ENCODE measurements around the gene KIRREL3.

The KIRREL3 gene

DNA sequence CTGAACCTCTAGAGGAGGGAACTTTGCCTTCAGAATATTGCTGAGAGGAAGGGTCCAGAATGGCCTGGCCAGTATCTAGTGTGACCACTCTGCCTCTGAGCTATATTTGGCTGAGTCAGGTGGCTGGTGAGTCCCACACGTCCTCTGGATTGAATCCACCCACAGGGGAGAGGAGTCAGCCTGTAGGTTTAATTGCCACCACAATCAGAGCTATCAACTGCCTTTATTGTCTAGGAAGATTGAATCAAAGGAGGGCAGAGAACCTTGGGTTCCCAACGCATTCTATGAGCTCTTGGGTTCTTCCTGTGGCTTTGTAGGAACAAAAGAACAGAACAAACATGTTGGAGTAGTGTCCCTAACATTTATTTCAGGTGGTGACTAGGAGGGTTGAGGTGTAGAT, 577.4 kb downstream of the KIRREL3 start:
- TF ChIP-seq, protein P1, sequence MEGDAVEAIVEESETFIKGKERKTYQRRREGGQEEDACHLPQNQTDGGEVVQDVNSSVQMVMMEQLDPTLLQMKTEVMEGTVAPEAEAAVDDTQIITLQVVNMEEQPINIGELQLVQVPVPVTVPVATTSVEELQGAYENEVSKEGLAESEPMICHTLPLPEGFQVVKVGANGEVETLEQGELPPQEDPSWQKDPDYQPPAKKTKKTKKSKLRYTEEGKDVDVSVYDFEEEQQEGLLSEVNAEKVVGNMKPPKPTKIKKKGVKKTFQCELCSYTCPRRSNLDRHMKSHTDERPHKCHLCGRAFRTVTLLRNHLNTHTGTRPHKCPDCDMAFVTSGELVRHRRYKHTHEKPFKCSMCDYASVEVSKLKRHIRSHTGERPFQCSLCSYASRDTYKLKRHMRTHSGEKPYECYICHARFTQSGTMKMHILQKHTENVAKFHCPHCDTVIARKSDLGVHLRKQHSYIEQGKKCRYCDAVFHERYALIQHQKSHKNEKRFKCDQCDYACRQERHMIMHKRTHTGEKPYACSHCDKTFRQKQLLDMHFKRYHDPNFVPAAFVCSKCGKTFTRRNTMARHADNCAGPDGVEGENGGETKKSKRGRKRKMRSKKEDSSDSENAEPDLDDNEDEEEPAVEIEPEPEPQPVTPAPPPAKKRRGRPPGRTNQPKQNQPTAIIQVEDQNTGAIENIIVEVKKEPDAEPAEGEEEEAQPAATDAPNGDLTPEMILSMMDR (conservative IDR thresholded peaks at IDR 0.05) = no peak
- no peak for TF ChIP-seq ZFX (IDR thresholded peaks at IDR 0.05)
- no peak overlapping the region for H3K27ac ChIP-seq

DNA sequence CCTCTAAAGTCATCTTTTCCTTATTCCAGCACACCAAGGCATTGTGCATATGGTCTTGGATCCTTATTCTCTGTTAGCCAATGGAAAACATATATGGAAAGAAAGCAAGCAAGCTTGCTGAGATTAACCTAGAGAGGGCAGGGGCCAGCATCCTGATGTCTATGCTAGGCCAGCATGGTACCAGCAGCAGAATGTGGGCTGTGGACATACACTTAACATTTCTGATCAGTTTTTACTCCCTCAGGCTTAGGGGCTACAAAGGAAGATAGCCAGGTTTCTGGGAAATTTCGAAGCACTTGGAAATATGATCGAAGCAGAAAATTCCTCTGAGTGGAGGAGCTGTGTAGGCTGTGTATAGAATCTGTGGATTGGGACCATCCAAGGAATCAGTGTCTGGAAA, 578.1 kb downstream of the KIRREL3 start:
- no peak overlapping the region for H3K27ac ChIP-seq

DNA sequence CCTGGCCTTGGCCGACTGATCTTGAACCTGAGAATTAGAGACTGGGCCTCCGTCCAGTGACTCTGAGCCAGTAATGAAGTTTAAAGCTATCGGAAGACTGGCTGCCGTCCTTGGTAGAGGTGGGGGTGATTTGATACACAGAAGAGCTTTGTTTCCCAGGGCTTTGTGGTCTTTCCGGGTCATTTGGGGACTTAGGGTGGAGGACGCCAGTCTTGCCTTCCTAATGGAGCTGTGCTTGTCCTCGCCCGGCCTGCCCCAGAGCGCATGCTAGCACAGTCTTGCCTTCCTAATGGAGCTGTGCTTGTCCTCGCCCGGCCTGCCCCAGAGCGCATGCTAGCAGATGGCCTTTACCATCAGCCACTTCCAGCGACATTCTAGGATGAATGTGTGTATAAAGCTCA, 579.3 kb downstream of the KIRREL3 start:
- TF ChIP-seq, protein P1 (conservative IDR thresholded peaks at IDR 0.05) = no peak
- TF ChIP-seq ZFX (IDR thresholded peaks at IDR 0.05) = no peak
- H3K27ac ChIP-seq = no peak overlapping the region

More for the DNA sequence above, 578.1 kb downstream of the KIRREL3 start:
- no peak for TF ChIP-seq ZFX (IDR thresholded peaks at IDR 0.05)
- TF ChIP-seq, protein P1 (conservative IDR thresholded peaks at IDR 0.05) = no peak

DNA sequence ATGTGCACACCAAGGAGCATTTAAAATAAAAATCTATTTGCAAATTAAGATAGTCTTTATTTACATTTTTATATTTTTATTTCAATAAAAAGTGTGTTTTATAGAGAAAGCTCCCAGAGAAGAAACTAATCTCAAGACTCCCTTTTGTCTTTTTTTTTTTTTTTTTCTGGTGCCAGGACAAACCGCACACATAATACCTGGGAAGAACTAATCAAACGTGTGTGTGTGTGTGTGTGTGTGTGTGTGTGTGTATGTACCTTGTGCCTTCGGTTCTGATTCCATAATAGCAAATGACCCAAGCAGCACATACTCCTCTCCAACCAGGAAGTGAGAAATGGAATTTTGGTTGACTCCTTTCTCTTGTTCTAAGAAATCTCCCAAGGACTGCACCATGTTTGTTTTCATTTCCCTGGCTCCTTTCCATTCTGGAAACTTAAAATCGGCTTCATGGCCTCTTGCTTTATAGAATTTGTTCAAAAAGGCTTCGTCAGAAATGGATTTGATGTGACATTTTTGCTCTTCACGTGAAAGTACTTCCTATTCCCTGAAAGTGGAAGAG, 579.8 kb downstream of the KIRREL3 start:
- H3K27ac ChIP-seq = no peak overlapping the region
- TF ChIP-seq, protein P1 (conservative IDR thresholded peaks at IDR 0.05) = no peak
- no peak for TF ChIP-seq ZFX (IDR thresholded peaks at IDR 0.05)

DNA sequence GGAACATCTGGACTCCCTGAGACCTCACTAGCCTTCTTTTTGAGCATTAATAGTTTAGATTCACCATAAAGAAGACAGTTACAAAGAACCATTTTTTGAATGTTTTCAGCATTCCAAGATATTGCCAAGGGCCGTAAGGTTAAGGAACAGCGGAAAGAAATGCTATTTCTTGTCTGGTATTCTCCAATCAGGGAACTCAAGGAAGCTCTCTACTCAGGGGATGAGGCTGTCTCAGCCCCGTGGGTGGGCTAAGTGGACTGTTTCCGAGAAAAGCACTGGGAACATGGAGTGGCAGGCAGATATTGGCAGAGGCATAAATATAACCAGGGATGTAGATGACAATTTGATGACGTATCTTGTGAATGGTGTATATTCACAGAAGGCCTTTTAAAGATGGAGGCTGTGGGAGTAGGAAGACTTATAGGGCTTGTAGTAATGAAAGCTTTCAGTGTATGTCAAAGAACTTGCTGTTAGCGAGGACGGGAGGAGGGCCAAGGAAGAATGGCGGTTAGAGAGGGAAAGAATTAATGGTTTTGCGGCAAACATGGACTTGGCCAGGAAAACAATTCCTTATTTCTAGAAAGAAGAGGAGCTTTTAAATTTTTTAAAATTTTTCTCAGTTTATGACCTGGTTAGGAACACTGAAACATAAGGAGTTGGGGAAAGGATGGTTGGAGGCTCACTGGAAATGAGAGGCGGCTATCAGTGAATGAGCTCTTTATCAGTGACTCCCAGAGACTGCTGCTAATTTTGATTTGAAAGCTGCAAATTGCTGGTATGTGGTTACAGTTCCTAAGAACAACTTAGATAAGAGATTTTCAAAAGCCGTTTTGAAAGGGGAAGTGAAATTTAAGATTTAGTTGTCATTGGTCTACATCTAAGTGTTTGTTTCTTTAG, 580.5 kb downstream of the KIRREL3 start:
- TF ChIP-seq, protein P1 (conservative IDR thresholded peaks at IDR 0.05) = no peak
- TF ChIP-seq ZFX (IDR thresholded peaks at IDR 0.05) = no peak
- H3K27ac ChIP-seq = no peak overlapping the region

DNA sequence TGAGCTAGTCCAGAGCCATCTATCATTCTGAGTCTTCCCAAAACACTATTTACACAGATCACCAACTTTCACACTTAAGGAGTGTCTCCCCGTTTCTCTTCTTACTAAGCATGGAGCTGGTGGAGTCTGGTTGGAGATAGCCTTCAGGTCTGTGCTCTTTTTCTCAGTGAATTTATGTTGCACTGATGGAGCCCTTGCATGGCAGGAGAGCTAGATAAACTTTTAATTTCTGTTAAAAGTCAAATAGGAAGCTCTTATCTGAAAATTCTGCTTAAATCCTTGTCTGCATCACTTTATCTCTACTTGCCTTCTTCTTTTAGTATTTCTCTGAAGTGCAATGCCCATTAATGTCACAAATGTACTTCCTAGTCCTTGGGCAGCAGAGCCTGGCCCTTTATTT, 581.7 kb downstream of the KIRREL3 start:
- TF ChIP-seq, protein P1 (conservative IDR thresholded peaks at IDR 0.05) = no peak
- no peak for TF ChIP-seq ZFX (IDR thresholded peaks at IDR 0.05)
- H3K27ac ChIP-seq = no peak overlapping the region
